HEK293T (cell line): ENCODE measurements around the gene CEP57.

Experiments used
- CTCF ChIA-PET: fragments of 350-600 bp; formaldehyde crosslinking; extraction: SDS; loops from one replicate; lab custom pipeline; 2021; ENCODE audit warnings: antibody characterized with exemption, inconsistent platforms; lab: Yijun Ruan, JAX
- POLR2A ChIA-PET: fragments of 350-600 bp; formaldehyde crosslinking; extraction: SDS; loops from one replicate; lab custom pipeline; 2020; ENCODE audit warnings: antibody characterized with exemption, inconsistent platforms; lab: Yijun Ruan, JAX
- DNase-seq: peaks from one replicate; pipeline ENCODE4 v3.0.0; 2012; ENCODE audit warnings: mixed read lengths; ENCODE audit errors: extremely low spot score
- ARNT ChIP-seq: fragments of 450-650 bp; IDR thresholded peaks from 2 replicates; pipeline ENCODE4 v1.6.1; 2017; ENCODE audit warnings: mild to moderate bottlenecking
- BHLHE40 ChIP-seq: fragments of 450-650 bp; IDR thresholded peaks from 2 replicates; pipeline ENCODE4 v1.6.1; 2016; ENCODE audit warnings: mild to moderate bottlenecking, moderate library complexity, borderline replicate concordance
- CTBP1 ChIP-seq: fragments of 450-650 bp; IDR thresholded peaks from 2 replicates; pipeline ENCODE4 v1.6.1; 2016; ENCODE audit warnings: borderline replicate concordance
- ELF4 ChIP-seq: fragments of 450-650 bp; IDR thresholded peaks from 2 replicates; pipeline ENCODE4 v1.6.1; 2017; ENCODE audit warnings: antibody characterized with exemption
- FOXA1 ChIP-seq: fragments of 450-650 bp; IDR thresholded peaks from 2 replicates; pipeline ENCODE4 v1.6.1; 2016; ENCODE audit warnings: mild to moderate bottlenecking
- FOXK2 ChIP-seq: fragments of 450-650 bp; IDR thresholded peaks from 2 replicates; pipeline ENCODE4 v1.6.1; 2016; ENCODE audit warnings: mild to moderate bottlenecking
- FOXM1 ChIP-seq: fragments of 450-650 bp; IDR thresholded peaks from 2 replicates; pipeline ENCODE4 v1.6.1; 2017; ENCODE audit warnings: mild to moderate bottlenecking, borderline replicate concordance
- HDGF ChIP-seq: fragments of 450-650 bp; IDR thresholded peaks from 2 replicates; pipeline ENCODE4 v1.6.1; 2017; ENCODE audit warnings: antibody characterized with exemption, borderline replicate concordance
- L3MBTL2 ChIP-seq: fragments of 450-650 bp; conservative IDR thresholded peaks from 2 replicates; pipeline ENCODE4 v1.6.1; 2016; ENCODE audit warnings: mild to moderate bottlenecking
- LEF1 ChIP-seq: fragments of 450-650 bp; IDR thresholded peaks from 2 replicates; pipeline ENCODE4 v1.6.1; 2017; ENCODE audit warnings: mild to moderate bottlenecking, borderline replicate concordance
- NFRKB ChIP-seq: fragments of 450-650 bp; IDR thresholded peaks from 2 replicates; pipeline ENCODE4 v1.6.1; 2016; ENCODE audit warnings: mild to moderate bottlenecking, moderate library complexity
- SP1 ChIP-seq: fragments of 450-650 bp; IDR thresholded peaks from 2 replicates; pipeline ENCODE4 v1.6.1; 2017
- SUZ12 ChIP-seq: fragments of 450-650 bp; IDR thresholded peaks from 2 replicates; pipeline ENCODE4 v1.6.1; 2016; ENCODE audit warnings: mild to moderate bottlenecking
- TARDBP ChIP-seq: fragments of 450-650 bp; IDR thresholded peaks from 2 replicates; pipeline ENCODE4 v1.6.1; 2016
- ZNF384 ChIP-seq: fragments of 450-650 bp; IDR thresholded peaks from 2 replicates; pipeline ENCODE4 v1.6.1; 2016
- TF ChIP-seq, protein P1 (sequence below): fragments of 450-650 bp; IDR thresholded peaks from 2 replicates; pipeline ENCODE4 v1.6.1; 2016

Gene CEP57

DNA sequence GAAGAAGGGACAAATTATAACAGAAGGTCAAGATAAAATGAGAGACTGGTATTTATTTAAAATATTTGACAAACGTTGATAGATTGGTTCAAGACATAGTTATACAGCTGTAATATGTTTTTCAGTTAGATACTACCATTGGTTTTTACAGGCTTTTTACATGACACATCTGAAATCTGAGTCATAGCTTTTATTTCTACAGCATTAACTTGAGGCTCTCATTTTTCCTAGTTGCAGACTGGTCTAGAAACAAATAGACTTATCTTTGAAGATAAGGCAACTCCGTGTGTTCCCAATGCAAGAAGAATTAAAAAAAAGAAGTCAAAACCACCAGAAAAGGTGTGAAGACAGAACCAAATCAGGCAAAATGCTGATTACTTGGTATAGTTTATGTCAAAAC lies 31.3 kb downstream of the CEP57 start:
- CTCF ChIA-PET, result no interaction called here
- POLR2A ChIA-PET, result no interaction called here
- no peak for TF ChIP-seq ARNT
- no peak for TF ChIP-seq FOXM1
- no peak for TF ChIP-seq ZNF384
- TF ChIP-seq, protein P1, sequence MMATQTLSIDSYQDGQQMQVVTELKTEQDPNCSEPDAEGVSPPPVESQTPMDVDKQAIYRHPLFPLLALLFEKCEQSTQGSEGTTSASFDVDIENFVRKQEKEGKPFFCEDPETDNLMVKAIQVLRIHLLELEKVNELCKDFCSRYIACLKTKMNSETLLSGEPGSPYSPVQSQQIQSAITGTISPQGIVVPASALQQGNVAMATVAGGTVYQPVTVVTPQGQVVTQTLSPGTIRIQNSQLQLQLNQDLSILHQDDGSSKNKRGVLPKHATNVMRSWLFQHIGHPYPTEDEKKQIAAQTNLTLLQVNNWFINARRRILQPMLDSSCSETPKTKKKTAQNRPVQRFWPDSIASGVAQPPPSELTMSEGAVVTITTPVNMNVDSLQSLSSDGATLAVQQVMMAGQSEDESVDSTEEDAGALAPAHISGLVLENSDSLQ, result no peak
- TF ChIP-seq BHLHE40, result no peak
- TF ChIP-seq FOXA1, result no peak
- no peak for TF ChIP-seq NFRKB
- TF ChIP-seq LEF1, result no peak
- no peak for TF ChIP-seq SP1
- TF ChIP-seq HDGF, result no peak
- TF ChIP-seq ELF4, result no peak
- no peak for TF ChIP-seq CTBP1
- TF ChIP-seq L3MBTL2, result no peak
- no peak for TF ChIP-seq SUZ12
- no peak for TF ChIP-seq FOXK2
- no peak for TF ChIP-seq TARDBP
- no peak for DNase-seq

DNA sequence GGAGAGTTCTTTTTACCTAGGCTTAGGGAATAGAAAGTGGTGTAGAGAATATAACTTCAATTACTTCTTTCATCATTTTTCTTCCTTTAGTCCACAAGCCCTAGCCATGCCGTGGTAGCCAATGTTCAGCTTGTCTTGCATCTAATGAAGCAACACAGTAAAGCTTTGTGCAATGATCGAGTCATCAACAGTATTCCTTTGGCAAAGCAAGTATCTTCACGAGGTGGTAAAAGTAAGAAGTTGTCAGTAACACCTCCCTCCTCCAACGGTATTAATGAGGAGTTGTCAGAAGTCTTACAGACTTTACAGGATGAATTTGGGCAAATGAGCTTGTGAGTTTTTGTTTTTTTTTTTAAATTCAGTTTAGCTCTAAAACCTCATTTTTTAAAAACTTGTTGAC lies 37.4 kb downstream of the CEP57 start:
- no peak for DNase-seq
- POLR2A ChIA-PET, result no interaction called here
- CTCF ChIA-PET, result no interaction called here

DNA sequence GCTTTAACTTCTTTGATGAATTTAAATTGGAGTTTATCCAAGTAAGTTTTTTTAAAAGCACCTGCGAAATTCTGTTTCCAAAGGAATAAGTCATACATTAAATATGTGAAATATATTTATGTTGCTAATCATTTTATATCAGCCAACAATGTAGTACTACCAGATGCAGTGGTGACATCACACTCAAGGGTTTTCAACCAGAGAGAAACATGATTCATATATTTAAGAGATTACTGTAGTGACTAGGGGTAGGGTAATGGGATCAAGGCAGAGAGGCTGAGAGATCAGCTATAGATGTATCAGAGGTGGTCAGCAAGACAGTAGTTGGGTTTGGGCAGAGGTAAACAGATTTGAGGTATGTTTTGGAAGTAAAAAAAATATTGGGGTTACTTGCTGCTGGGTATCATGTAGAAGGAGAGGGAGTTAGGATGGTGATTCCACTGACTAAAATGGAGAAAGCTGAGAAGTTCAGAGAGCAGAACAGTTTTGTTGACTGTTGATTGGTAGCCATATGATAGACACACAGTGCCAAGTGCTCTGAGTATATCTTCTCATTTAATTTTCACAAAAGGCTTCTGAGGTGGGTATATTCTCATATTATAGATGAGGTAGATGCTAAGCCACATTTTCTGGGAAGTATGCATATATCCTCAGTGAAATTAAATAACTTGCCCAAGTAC lies 39.4 kb downstream of the CEP57 start:
- TF ChIP-seq, protein P1, result no peak
- CTCF ChIA-PET, result no interaction called here
- no peak for DNase-seq
- POLR2A ChIA-PET, result interaction anchor here (0.8 kb wide), 1 partner anchor 39 kb away, joined by 4 read pairs; the partner anchor contains the start of gene CEP57

More for the DNA sequence above, 37.4 kb downstream of the CEP57 start:
- TF ChIP-seq NFRKB, result no peak
- TF ChIP-seq, protein P1, result no peak
- TF ChIP-seq TARDBP, result no peak
- TF ChIP-seq SUZ12, result no peak
- no peak for TF ChIP-seq ZNF384
- no peak for TF ChIP-seq FOXK2
- TF ChIP-seq HDGF, result no peak
- TF ChIP-seq L3MBTL2, result no peak
- TF ChIP-seq ARNT, result no peak
- no peak for TF ChIP-seq FOXA1
- no peak for TF ChIP-seq BHLHE40
- TF ChIP-seq LEF1, result no peak
- no peak for TF ChIP-seq CTBP1

DNA sequence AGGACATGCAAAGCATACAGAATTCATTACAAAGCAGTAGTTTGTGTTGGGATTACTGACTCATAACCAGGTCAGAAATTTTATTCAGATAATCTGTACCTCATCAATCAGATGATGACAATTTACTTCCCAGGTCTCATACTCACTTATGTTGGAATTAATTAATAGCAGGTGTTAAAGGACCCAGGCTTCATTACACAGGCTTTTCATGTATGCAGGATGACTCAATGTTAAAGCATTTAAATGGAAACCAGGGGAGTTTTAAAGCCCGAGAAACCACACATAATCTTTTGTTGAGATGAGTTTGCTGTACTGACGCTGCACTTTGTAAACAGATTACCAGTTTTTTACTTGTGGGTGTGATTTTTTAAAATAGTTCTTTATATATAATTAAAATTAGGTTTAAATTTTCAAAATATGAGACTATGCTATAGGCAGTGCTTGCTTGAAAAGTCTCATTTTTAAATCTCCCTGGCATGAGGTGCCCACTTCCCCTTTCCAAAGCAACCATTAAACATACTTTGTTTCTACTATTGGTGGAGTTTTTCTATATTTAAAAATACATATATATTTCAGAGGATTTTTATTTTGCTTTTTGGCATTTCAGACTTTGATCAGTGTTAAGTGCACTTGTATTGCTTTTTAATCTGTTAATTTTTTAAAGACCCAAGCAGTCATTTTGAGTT lies 41.0 kb downstream of the CEP57 start:
- no peak for DNase-seq
- POLR2A ChIA-PET, result no interaction called here
- TF ChIP-seq, protein P1, result no peak
- TF ChIP-seq ARNT (no peak), FOXK2 (no peak), LEF1 (no peak), ZNF384 (no peak), TARDBP (no peak), FOXA1 (no peak), CTBP1 (no peak), NFRKB (no peak), SP1 (no peak), SUZ12 (no peak), BHLHE40 (no peak), FOXM1 (no peak), HDGF (no peak)
- CTCF ChIA-PET, result no interaction called here

DNA sequence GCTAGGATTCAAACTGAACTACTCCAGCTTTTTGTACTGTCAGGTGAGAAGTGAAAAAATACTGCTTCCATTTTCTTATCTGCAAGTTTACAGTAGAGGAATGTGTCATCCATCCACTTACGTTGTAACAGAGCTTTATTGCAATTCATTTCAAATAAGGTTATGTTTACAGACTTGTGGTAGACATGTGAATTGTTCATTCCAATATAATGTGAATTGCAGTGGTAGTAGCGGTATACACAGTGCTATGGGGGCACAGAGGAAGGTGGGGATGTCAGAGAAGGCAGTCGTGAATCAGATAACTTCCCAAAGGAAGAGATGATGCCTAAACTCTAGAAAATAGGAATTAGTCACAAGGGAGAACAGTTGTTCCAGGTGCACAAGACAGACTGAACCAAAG lies 42.5 kb downstream of the CEP57 start:
- POLR2A ChIA-PET, result no interaction called here
- TF ChIP-seq BHLHE40, result no peak
- TF ChIP-seq ZNF384, result no peak
- TF ChIP-seq ELF4, result no peak
- TF ChIP-seq FOXM1, result no peak
- TF ChIP-seq NFRKB, result no peak
- TF ChIP-seq SUZ12, result no peak
- TF ChIP-seq, protein P1, result no peak
- no peak for TF ChIP-seq FOXK2
- TF ChIP-seq ARNT, result no peak
- no peak for TF ChIP-seq L3MBTL2
- TF ChIP-seq TARDBP, result no peak
- TF ChIP-seq SP1, result no peak
- CTCF ChIA-PET, result no interaction called here
- DNase-seq, result no peak
